A549 (cell line): ENCODE measurements around the gene TRIM7. TPM values are rescaled to one million over a fixed set of nuclear protein-coding genes. Genes with fewer than 3 reads are reported as not detected.
A peak's percentile ranks its signal among the peaks of the same experiment; 100 is the strongest.

ENCODE experiments used
- ATAC-seq, 2 experiments: fragments of 200-7000 bp in 1 of 2; fragments of >200 bp in 1 of 2; cut with Nextera tagmentation in 1 of 2; cut with Tn5 transposase in 1 of 2; 3 replicates each; pipeline versions ENCODE4 v1.8.0 to v1.9.1; 2018 to 2020; ENCODE audit warnings: mild to moderate bottlenecking in 1 of 2, moderate library complexity in 1 of 2
- CTCF ChIA-PET: fragments of 300-600 bp; sonication (Branson Sonifier 250); formaldehyde crosslinking; extraction: SDS; loops from one replicate; lab custom pipeline; 2021; ENCODE audit warnings: antibody characterized with exemption, inconsistent platforms; lab: Yijun Ruan, JAX
- POLR2A ChIA-PET: fragments of 350-600 bp; formaldehyde crosslinking; extraction: SDS; loops from one replicate; lab custom pipeline; 2021; ENCODE audit warnings: antibody characterized with exemption, inconsistent platforms; lab: Yijun Ruan, JAX
- DNase-seq, 2 experiments: peaks; one replicate each; pipeline versions ENCODE4 v3.0.0 to v3.0.0-alpha.2; 2011 to 2016; ENCODE audit warnings: low read depth in 1 of 2, low spot score in 1 of 2
- FAIRE-seq: peaks from 2 replicates; lab custom pipeline; 2011; peaks lifted over from hg19 to GRCh38; lab: Jason Lieb, UNC
- H3K27ac ChIP-seq, 2 experiments: fragments of >200 bp; sonication (Bioruptor Twin); formaldehyde crosslinking; 3 replicates each; pipeline ENCODE4 v1.5.1; 2016 to 2017
- H3K4me1 ChIP-seq: fragments of >200 bp; sonication (Bioruptor Twin); formaldehyde crosslinking; 3 replicates; pipeline ENCODE4 v1.6.1; 2016
- H3K4me2 ChIP-seq: fragments of >200 bp; sonication (Bioruptor Twin); formaldehyde crosslinking; 3 replicates; pipeline ENCODE4 v1.6.1; 2016
- H3K4me3 ChIP-seq: fragments of >200 bp; sonication (Bioruptor Twin); formaldehyde crosslinking; 3 replicates; pipeline ENCODE4 v1.5.1; 2016
- H3K9me3 ChIP-seq: fragments of >200 bp; sonication (Bioruptor Twin); formaldehyde crosslinking; 3 replicates; pipeline ENCODE4 v1.6.1; 2016
- ATOH8 ChIP-seq: fragments of 250-450 bp; sonication (Bioruptor Pico); IDR thresholded peaks from 2 replicates; pipeline ENCODE4 v1.5.0; 2020; ENCODE audit warnings: low read depth, mild to moderate bottlenecking, moderate library complexity
- BCL3 ChIP-seq: fragments of >200 bp; sonication (Bioruptor Twin); formaldehyde crosslinking; IDR thresholded peaks from 3 replicates; pipeline ENCODE4 v1.6.1; 2016
- E2F6 ChIP-seq: IDR thresholded peaks from 2 replicates; pipeline ENCODE4 v1.6.1; 2012; ENCODE audit warnings: low read depth, borderline replicate concordance
- EHF ChIP-seq: fragments of 250-450 bp; sonication (Bioruptor Pico); IDR thresholded peaks from 2 replicates; pipeline ENCODE4 v1.5.0; 2020; ENCODE audit warnings: mild to moderate bottlenecking
- ELK1 ChIP-seq: fragments of 150-350 bp; IDR thresholded peaks from 2 replicates; pipeline ENCODE4 v1.6.1; 2014; ENCODE audit warnings: low read depth, mild to moderate bottlenecking, low read length
- ESRRA ChIP-seq: fragments of 150-350 bp; IDR thresholded peaks from 2 replicates; pipeline ENCODE4 v1.6.1; 2014; ENCODE audit warnings: mild to moderate bottlenecking, low read length, borderline replicate concordance
- FOSL2 ChIP-seq, 2 experiments: fragments of 450-650 bp in 1 of 2; fragments of >200 bp in 1 of 2; sonication (Bioruptor Twin) in 1 of 2; formaldehyde crosslinking; IDR thresholded peaks; 2 replicates each; pipeline versions ENCODE4 v1.5.0 to v1.6.1; 2016 to 2020; ENCODE audit warnings: mild to moderate bottlenecking in 1 of 2, moderate library complexity in 1 of 2
- HMGXB4 ChIP-seq: fragments of 250-450 bp; sonication (Bioruptor Pico); IDR thresholded peaks from 2 replicates; pipeline ENCODE4 v1.5.0; 2021; ENCODE audit warnings: mild to moderate bottlenecking, moderate library complexity, borderline replicate concordance
- HOXB5 ChIP-seq: fragments of 250-450 bp; sonication (Bioruptor Pico); IDR thresholded peaks from 2 replicates; pipeline ENCODE4 v1.5.0; 2020; ENCODE audit warnings: mild to moderate bottlenecking, moderate library complexity
- JUN ChIP-seq, 2 experiments: fragments of >200 bp; sonication (Bioruptor Twin); formaldehyde crosslinking; IDR thresholded peaks; 2 replicates in 1 of 2; 3 replicates in 1 of 2; pipeline ENCODE4 v1.6.1; 2016 to 2017
- JUNB ChIP-seq: fragments of >200 bp; sonication (Bioruptor Twin); formaldehyde crosslinking; IDR thresholded peaks from 2 replicates; pipeline ENCODE4 v1.6.1; 2016
- MAFK ChIP-seq: fragments of 450-650 bp; IDR thresholded peaks from 2 replicates; pipeline ENCODE4 v1.6.1; 2014; ENCODE audit not compliant: partially characterized antibody
- MYC ChIP-seq: IDR thresholded peaks from 2 replicates; pipeline ENCODE4 v1.6.1; 2012; ENCODE audit warnings: mild to moderate bottlenecking, inconsistent platforms, low read length, improper control_type of control experiment, borderline replicate concordance
- POLR2A ChIP-seq: IDR thresholded peaks from 2 replicates; pipeline ENCODE4 v1.6.1; 2012; ENCODE audit warnings: mild to moderate bottlenecking, low read length
- RARB ChIP-seq: fragments of 250-450 bp; sonication (Bioruptor Pico); IDR thresholded peaks from 2 replicates; pipeline ENCODE4 v1.8.0; 2021; ENCODE audit warnings: mild to moderate bottlenecking, moderate library complexity
- RFX5 ChIP-seq: fragments of 450-650 bp; IDR thresholded peaks from 2 replicates; pipeline ENCODE4 v1.7.1; 2014; ENCODE audit warnings: antibody characterized with exemption, mild to moderate bottlenecking, moderate library complexity
- RNF2 ChIP-seq: fragments of 200-600 bp; sonication (generic); IDR thresholded peaks from 2 replicates; pipeline ENCODE4 v1.6.1; 2016; ENCODE audit warnings: low read depth, mild to moderate bottlenecking, antibody characterized with exemption, moderate library complexity, borderline replicate concordance
- TFCP2L1 ChIP-seq: fragments of 250-450 bp; sonication (Bioruptor Pico); IDR thresholded peaks from 2 replicates; pipeline ENCODE4 v1.5.0; 2021; ENCODE audit warnings: mild to moderate bottlenecking
- ZC3H11A ChIP-seq: fragments of 450-650 bp; IDR thresholded peaks from 2 replicates; pipeline ENCODE4 v1.6.1; 2014; ENCODE audit warnings: antibody characterized with exemption, mild to moderate bottlenecking
- WGBS: methylation state at CpG from one replicate; pipeline ENCODE4 v1.1.6; 2017; ENCODE audit errors: missing lambda C conversion rate; 5-methylcytosine and 5-hydroxymethylcytosine counted together
- polyA plus RNA-seq, 4 experiments: library from polyadenylated mRNA; depleted of rRNA in 3 of 4; stranded (reverse); fragments of >200 nt; fragmentation: RNase III in 1 of 4; extraction: RNeasy Plus Mini Kit Qiagen cat#74134 plus additional on column Dnase treatment in 1 of 4; gene quantifications; 2 replicates in 3 of 4; 3 replicates in 1 of 4; pipeline ENCODE4 v1.2.3, GENCODE V29; 2011 to 2017
- TF ChIP-seq, protein P1 (sequence below): IDR thresholded peaks from 2 replicates; pipeline ENCODE4 v1.6.1; 2012

The TRIM7 gene
- polyA plus RNA-seq, 2 of the 4 experiments (the other 2 are of a cell fraction) = 21.8 to 30.7 TPM

- TF ChIP-seq ATOH8 (no peak), EHF (CRISPR knock-in tag) (no peak), RFX5 (0 out of 2 replicates have a peak, but pooled peaks have one; percentile 18), BCL3 (no peak), E2F6 (0 out of 2 replicates have a peak, but pooled peaks have one; percentile 44), ESRRA (no peak), ELK1 (no peak), TFCP2L1 (CRISPR knock-in tag) (no peak), RNF2 (no peak), MYC (no peak), ZC3H11A (no peak), HOXB5 (CRISPR knock-in tag) (peak; percentile 77; the same call in 1 of the 2 replicates), RARB (CRISPR knock-in tag) (0 out of 2 replicates have a peak, but pooled peaks have one; percentile 43), HMGXB4 (CRISPR knock-in tag) (peak; percentile 84)
Observed at GRCh38 chr5:181187500-181188213, 17.3 kb downstream of the TRIM7 start (continued).

DNA sequence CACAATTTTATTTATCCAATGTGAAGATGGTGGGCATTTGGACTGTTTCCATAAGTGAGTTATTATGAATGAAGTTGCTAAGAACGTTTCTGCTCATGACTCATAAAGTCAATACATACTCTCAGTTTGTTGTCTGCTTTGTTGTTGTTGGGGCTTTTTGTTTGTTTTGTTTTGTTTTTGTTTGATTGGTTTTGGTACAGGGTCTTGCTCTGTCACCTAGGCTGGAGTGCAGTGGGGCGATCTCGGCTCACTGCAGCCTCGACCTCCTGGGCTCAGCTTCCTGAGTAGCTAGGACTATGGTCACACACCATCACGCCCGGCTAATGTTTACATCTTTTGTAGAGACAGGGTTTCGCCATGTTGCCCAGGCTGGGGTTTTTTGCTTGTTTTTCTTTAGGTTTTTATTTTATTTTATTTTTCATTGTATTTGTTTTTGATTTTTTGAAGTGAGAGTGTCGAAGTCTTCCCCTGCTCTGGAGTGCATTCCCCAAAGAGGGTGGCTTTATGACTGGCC lies 18.0 kb downstream of the TRIM7 start:
- Histone ChIP-seq H3K27ac (peak overlapping the region; percentile 79 to 96), H3K9me3 (no peaks in the 10 kb centered on the region), H3K4me2 (peak overlapping the region; percentile 99), H3K4me3 (peak overlapping the region; percentile 82), H3K4me1 (peaks cover 12% of the 10 kb centered on the region)
- TF ChIP-seq, protein P1, sequence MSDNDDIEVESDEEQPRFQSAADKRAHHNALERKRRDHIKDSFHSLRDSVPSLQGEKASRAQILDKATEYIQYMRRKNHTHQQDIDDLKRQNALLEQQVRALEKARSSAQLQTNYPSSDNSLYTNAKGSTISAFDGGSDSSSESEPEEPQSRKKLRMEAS = no peak
- TF ChIP-seq POLR2A (no peak), FOSL2 (IDR thresholded peaks at IDR 0.05) (no peak), FOSL2 (CRISPR knock-in tag; IDR thresholded peaks at IDR 0.05) (peak; percentile 84), MAFK (no peak), HMGXB4 (CRISPR knock-in tag) (no peak), JUNB (no peak), JUN (IDR thresholded peaks at IDR 0.05) (0 out of 5 replicates have a peak, but pooled peaks of 1 of the 2 experiments have one; percentile 15)
- DNase-seq = peak in 1 of 2 experiments; percentile 67
- ATAC-seq = no peak
- CTCF ChIA-PET = interaction anchor here (0.6 to 4.3 kb wide), 12 partner anchors 10 to 78 kb away, joined by 3 to 24 read pairs (median 8); partner anchors contain the start of gene TRIM7
- 4% methylated on average over 8 of the region's 8 CpGs for WGBS
- POLR2A ChIA-PET = interaction anchor here (0.5 to 6.4 kb wide), 5 partner anchors 29 to 707 kb away, joined by 3 to 48 read pairs (median 4); partner anchors contain the start of genes TRIM41 and ZFP62
- no peak for FAIRE-seq
